ENCODE measurements around the gene STK10. TPM values are rescaled to one million over a fixed set of nuclear protein-coding genes. Genes with fewer than 3 reads are reported as not detected.

STK10 gene
- total RNA-seq, 1 donor from 2014 or later = 14.5 TPM

DNA sequence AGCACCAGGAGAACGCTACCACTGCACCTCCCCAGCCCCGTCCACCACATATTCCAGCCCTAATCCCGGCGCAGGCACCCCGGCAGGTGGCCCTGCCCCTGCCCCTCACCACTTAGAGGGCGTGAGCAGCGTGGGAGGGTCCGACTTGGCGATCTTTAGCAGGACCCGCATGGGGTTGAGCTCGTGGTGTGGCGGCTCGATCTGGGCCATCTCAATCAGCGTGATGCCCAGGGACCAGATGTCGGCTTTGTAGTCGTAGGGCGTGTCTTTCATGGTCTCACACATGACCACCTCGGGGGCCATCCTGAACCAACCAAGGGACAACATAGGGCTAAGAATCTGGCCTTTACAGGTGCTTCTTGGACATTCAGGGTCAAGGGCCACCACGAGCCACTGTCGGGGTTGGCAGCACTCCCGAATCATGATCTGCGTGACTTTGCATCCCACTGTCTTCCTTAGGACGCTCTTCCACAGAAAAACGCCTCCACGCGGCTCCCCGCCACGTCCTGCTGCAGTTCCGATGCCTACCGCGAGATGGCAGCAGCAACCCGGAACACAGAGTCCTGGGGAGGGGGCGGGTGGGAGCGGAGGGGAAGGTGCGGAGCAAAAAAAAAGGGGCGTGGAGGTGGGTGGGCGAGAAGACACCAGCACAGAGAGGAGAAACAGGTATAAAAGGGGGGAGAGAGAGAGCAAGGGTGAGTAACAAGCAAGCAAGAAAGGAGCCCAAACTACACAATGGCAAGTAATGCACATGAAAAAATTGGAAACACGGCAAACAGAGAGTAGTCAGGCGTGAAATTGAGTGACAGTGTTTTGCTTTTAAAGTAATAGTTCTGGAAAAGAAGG, 81.3 kb downstream of the STK10 start:
- DNase-seq = peak; percentile 57

- DNase-seq = no peak
Measured at GRCh38 chr5:172105811-172106210, 82.2 kb downstream of the STK10 start.

GRCh38 chr5:172104801-172105701, 83.0 kb downstream of the STK10 start:
- no peak for DNase-seq

DNA sequence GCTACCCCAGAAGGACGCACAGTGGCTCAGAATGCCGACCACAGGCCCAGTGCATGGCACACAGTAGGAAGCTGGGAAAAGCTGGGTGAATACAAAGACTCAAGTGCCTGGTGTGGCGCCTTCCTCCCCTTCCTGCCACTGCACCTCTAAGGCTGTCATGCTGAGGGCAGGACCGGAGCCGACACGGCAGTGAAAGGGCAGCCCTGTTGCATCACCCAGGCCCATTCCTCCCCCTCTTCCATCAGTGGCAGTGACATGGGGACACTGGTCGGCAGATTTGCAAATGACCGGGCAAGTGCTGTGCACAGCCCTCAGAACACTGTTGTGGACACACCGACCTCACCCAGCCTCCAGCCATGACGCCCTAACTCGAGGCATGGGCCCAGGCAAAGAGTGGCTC, 84.0 kb downstream of the STK10 start:
- DNase-seq = no peak

DNA sequence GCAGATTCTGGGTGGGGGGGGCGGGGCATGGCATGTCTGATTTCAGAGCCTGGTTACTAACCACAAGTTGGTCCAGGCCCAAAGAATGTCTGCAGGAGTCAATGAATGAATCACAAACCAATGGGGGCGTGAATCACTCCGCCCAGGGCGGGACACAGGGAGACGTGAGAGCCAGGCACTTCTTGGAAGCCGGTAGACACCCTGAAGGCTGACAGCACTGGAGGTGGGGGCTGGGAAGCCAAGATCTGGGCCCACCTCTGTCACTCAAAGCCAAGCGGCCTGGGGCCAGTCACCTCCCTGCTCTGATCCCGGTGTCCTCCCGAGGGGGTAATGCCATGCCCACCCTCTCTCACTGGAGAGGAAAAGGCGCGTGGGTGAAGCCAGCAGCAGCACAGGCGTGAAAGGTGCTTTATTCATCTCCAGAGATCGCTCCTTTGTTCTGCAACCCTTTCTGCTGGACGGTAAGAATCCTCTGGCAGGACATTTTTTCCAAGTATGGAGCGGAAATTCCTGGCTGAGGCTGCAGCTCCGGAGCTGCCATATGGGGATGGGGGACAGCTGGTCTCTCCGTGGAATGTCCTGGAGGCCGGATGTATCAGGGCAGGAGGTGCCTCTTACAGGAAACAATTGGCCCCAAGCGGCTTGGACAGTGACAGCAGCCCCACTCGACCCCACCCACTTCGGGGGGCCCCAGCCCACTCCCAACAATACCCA, 85.0 kb downstream of the STK10 start:
- DNase-seq = peak; percentile 58

- no peak for DNase-seq
Measured at GRCh38 chr5:172102218-172102870, 85.7 kb downstream of the STK10 start.

GRCh38 chr5:172101547-172102217, 86.3 kb downstream of the STK10 start:
- DNase-seq = no peak

DNA sequence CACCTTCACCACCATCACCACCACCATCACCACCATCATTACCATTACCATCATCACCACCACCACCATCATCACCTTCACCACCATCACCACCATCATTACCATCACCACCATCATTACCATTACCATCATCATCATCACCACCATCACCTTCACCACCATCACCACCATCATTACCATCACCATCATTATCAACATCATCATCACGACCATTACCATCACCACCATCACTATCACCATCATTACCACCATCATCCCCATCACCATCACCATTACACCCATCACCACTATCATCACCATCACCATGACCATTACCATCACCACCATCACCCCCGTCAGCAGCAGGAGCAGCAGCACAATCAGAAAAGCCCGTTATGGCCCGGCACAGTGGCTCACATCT, 89.1 kb downstream of the STK10 start:
- no peak for DNase-seq

DNA sequence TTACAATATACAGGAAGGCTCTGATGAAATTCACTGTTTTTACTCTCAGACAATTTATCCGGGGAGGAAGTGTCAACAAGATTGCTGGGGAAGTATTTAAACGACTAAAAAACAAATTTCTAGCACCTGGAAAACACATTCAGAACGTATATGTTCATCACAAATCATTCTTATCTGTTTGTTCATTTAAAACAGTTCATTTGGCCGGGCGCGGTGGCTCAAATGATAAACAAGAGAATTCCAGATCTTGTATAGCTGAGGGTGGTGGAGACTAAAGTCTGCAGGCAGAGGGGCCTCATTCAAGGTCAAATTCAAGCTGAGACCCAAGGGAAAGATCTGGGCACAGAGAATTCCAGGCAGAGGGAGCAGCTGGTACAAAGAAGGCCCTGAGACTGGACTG, 90.0 kb downstream of the STK10 start:
- no peak for DNase-seq

GRCh38 chr5:172097356-172097755, 90.7 kb downstream of the STK10 start:
- peak; percentile 33 for DNase-seq

DNA sequence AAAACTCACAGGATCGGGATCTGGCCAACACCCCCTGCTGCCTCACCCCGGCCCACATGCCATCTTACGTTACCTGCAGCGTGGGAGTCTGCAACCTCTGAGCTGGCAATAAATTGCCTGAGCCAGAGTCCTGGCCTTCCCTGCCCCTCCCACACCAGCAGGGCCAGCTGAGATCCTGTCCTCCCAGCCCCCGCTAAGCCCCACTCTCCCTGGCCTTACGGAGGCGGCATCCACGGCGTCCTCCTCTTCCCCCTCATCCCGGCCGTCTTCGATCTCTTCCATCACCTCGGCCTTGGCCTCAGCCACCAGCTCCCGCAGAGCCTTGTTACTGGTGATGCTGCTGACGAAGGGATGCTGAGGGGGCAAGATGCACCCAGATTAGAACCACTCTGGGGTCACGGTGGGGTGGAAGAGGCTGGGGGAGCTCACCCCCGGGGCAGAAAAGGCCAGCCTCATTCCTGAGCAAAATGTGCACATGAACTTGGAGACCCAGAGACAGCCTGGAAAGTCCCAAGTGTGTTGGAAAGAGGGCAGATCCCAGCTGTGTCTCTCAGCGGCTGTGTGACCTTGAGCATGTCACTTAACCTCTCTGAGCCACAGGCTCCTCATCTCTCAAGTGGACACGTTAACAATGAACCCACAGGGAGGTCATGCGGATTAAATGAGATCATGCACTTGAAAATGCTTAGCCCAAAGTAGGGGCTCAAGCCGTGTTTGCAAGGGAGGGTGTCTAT, 91.7 kb downstream of the STK10 start:
- no peak for DNase-seq

- no peak for DNase-seq
Measured at GRCh38 chr5:172095368-172096206, 92.4 kb downstream of the STK10 start.

- DNase-seq = no peak
Measured at GRCh38 chr5:172093965-172094364, 94.1 kb downstream of the STK10 start.

GRCh38 chr5:172093559-172093958, 94.5 kb downstream of the STK10 start:
- DNase-seq = no peak

- DNase-seq = no peak
Measured at GRCh38 chr5:172091956-172092732, 95.9 kb downstream of the STK10 start.

DNA sequence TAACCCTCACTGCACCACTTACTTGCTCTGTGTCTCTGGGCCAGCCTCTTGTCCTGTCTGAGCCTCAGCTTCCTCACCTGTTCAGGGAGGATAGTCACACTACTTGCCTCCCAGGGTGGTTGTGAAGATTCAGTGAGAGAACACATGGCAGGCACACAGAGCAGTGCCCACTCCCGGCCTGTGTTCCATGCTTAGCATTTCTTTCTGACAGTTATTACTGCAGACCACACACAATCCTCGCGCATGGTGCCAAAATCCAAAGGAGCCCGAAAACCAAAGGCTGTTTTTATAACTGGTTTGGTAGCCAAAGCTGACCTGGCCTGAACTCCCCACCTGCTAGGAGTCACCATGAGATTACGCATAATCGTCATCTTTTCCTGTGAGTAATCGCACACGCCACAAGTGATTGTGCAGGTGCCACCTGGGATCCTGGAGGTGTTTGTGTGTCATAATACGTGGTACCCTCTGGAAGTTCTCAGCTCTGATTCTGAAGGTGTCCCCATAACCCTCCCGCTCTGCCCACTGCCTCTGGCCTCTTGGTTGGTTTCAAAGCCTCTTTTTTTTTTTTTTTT, 97.0 kb downstream of the STK10 start:
- DNase-seq = no peak

- no peak for DNase-seq
Measured at GRCh38 chr5:172089298-172090117, 98.5 kb downstream of the STK10 start.

DNA sequence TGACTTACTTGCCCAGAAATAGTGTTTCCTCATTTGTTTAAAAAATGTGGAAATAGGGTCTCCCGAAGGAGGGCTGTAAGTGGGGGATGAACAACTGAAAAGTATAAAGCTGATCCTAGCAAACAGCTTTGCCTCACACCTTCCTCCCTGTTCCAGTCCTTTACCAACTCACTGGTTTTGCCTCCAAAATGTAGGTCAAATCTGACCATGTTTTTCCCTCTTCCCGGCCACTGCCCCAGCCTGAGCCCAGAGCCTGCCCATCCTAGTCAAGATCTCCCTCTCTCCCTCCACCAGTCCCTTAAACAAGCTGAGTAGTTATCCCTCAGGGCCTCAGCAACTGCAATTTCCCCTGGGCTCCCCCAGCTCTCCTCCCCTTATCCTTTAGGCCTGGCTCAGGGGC, 99.2 kb downstream of the STK10 start:
- no peak for DNase-seq

Data from skin of body (tissue), 2 donors.